H9 (cell line): ENCODE measurements around the gene KLRC2. TPM values are rescaled to one million over a fixed set of nuclear protein-coding genes. Genes with fewer than 3 reads are reported as not detected.

Experiments
- DNase-seq: peaks from one replicate; pipeline ENCODE4 v3.0.0-alpha.2; 2017
- H2AFZ ChIP-seq: one replicate; pipeline ENCODE4 v1.6.1; 2013; ENCODE audit warnings: mild to moderate bottlenecking, low read length, control low read depth, moderate library complexity
- H2AK5ac ChIP-seq: 2 replicates; pipeline ENCODE4 v1.6.1; 2013; ENCODE audit warnings: low read length, control low read depth, mixed read lengths; ENCODE audit not compliant: insufficient read length
- H2BK120ac ChIP-seq: one replicate; pipeline ENCODE4 v1.6.1; 2013; ENCODE audit warnings: low read depth, mild to moderate bottlenecking, low read length, control low read depth, inconsistent platforms; ENCODE audit not compliant: poor library complexity, severe bottlenecking
- H2BK12ac ChIP-seq: 2 replicates; pipeline ENCODE4 v1.6.1; 2013; ENCODE audit warnings: low read length, control low read depth, mixed read lengths, low read depth; ENCODE audit not compliant: insufficient read length
- H2BK15ac ChIP-seq: 2 replicates; pipeline ENCODE4 v1.6.1; 2013; ENCODE audit warnings: low read depth, low read length, control low read depth
- H2BK20ac ChIP-seq: one replicate; pipeline ENCODE4 v1.6.1; 2013; ENCODE audit warnings: low read depth, mild to moderate bottlenecking, low read length, control low read depth, inconsistent platforms; ENCODE audit not compliant: poor library complexity, severe bottlenecking
- H2BK5ac ChIP-seq: 2 replicates; pipeline ENCODE4 v1.6.1; 2013; ENCODE audit warnings: low read length, control low read depth, mixed read lengths; ENCODE audit not compliant: insufficient read length
- H3K14ac ChIP-seq: 2 replicates; pipeline ENCODE4 v1.6.1; 2013; ENCODE audit warnings: low read length, control low read depth; ENCODE audit not compliant: insufficient read depth
- H3K18ac ChIP-seq: 2 replicates; pipeline ENCODE4 v1.6.1; 2013; ENCODE audit warnings: low read depth, mild to moderate bottlenecking, mixed read lengths, low read length, control low read depth; ENCODE audit not compliant: insufficient read length
- H3K23ac ChIP-seq: 2 replicates; pipeline ENCODE4 v1.6.1; 2013; ENCODE audit warnings: low read length, control low read depth, mixed read lengths, low read depth; ENCODE audit not compliant: insufficient read length
- H3K23me2 ChIP-seq: 2 replicates; pipeline ENCODE4 v1.6.1; 2013; ENCODE audit warnings: low read depth, mild to moderate bottlenecking, mixed read lengths, low read length, control low read depth; ENCODE audit not compliant: insufficient read length, poor library complexity, severe bottlenecking
- H3K27ac ChIP-seq: 2 replicates; pipeline ENCODE4 v1.5.1; 2013; ENCODE audit warnings: low read length, control low read depth, mixed read lengths, low read depth; ENCODE audit not compliant: insufficient read length
- H3K27me3 ChIP-seq: 2 replicates; pipeline ENCODE4 v1.6.1; 2013; ENCODE audit warnings: low read length, control low read depth, inconsistent platforms; ENCODE audit not compliant: insufficient read depth
- H3K4ac ChIP-seq: 2 replicates; pipeline ENCODE4 v1.6.1; 2013; ENCODE audit warnings: low read depth, mild to moderate bottlenecking, control low read depth, inconsistent platforms, low read length, moderate library complexity
- H3K4me1 ChIP-seq: 2 replicates; pipeline ENCODE4 v1.6.1; 2013; ENCODE audit warnings: low read length, control low read depth, inconsistent platforms; ENCODE audit not compliant: insufficient read depth
- H3K4me2 ChIP-seq: 2 replicates; pipeline ENCODE4 v1.6.1; 2013; ENCODE audit warnings: low read length, control low read depth, mixed read lengths; ENCODE audit not compliant: insufficient read length, insufficient read depth
- H3K56ac ChIP-seq: 2 replicates; pipeline ENCODE4 v1.6.1; 2013; ENCODE audit warnings: low read depth, mild to moderate bottlenecking, mixed read lengths, low read length, control low read depth; ENCODE audit not compliant: insufficient read length
- H3K79me1 ChIP-seq: 2 replicates; pipeline ENCODE4 v1.6.1; 2013; ENCODE audit warnings: low read depth, mild to moderate bottlenecking, moderate library complexity, low read length, control low read depth, inconsistent platforms; ENCODE audit not compliant: insufficient read depth, poor library complexity, severe bottlenecking
- H3K79me2 ChIP-seq: 2 replicates; pipeline ENCODE4 v1.6.1; 2013; ENCODE audit warnings: low read length, control low read depth, inconsistent platforms; ENCODE audit not compliant: insufficient read depth
- H3K9ac ChIP-seq: 2 replicates; pipeline ENCODE4 v1.6.1; 2013; ENCODE audit warnings: low read length, control low read depth, mixed read lengths; ENCODE audit not compliant: insufficient read length; ENCODE audit errors: extremely low read depth
- H3K9me3 ChIP-seq: one replicate; pipeline ENCODE4 v1.6.1; 2013; ENCODE audit warnings: low read depth, low read length, inconsistent platforms; ENCODE audit not compliant: control insufficient read depth
- H3T11ph ChIP-seq: one replicate; pipeline ENCODE4 v1.6.1; 2013; ENCODE audit warnings: mild to moderate bottlenecking, low read length, control low read depth, inconsistent platforms
- H4K20me1 ChIP-seq: one replicate; pipeline ENCODE4 v1.6.1; 2013; ENCODE audit not compliant: control insufficient read depth, insufficient read length, insufficient read depth
- H4K5ac ChIP-seq: 2 replicates; pipeline ENCODE4 v1.6.1; 2013; ENCODE audit warnings: low read depth, mild to moderate bottlenecking, mixed read lengths, low read length, control low read depth; ENCODE audit not compliant: insufficient read length
- H4K8ac ChIP-seq: replicated peaks from 2 replicates; pipeline ENCODE4 v1.6.1; 2013; ENCODE audit warnings: low read length, control low read depth, mixed read lengths, low read depth; ENCODE audit not compliant: insufficient read length
- H4K91ac ChIP-seq: 2 replicates; pipeline ENCODE4 v1.6.1; 2013; ENCODE audit warnings: low read depth, mild to moderate bottlenecking, moderate library complexity, mixed read lengths, low read length, control low read depth; ENCODE audit not compliant: insufficient read length
- H3K27ac Mint-ChIP-seq, 3 experiments: 2 replicates in 2 of 3; 3 replicates in 1 of 3; pipeline ENCODE4 v1.8.0; 2020 to 2021; ENCODE audit warnings: mixed read lengths in 3 of 3, mild to moderate bottlenecking in 1 of 3, moderate library complexity in 1 of 3
- H3K27me3 Mint-ChIP-seq: 2 replicates; pipeline ENCODE4 v1.8.0; 2021; ENCODE audit warnings: low read depth, mild to moderate bottlenecking, moderate library complexity, mixed read lengths
- H3K36me3 Mint-ChIP-seq, 3 experiments: 2 replicates in 2 of 3; 3 replicates in 1 of 3; pipeline ENCODE4 v1.8.0; 2020 to 2021; ENCODE audit warnings: low read depth in 3 of 3, mixed read lengths in 3 of 3; ENCODE audit not compliant: insufficient read depth in 1 of 3
- H3K4me1 Mint-ChIP-seq, 2 experiments: 2 replicates each; pipeline ENCODE4 v1.8.0; 2020; ENCODE audit warnings: mixed read lengths in 2 of 2
- H3K4me3 Mint-ChIP-seq, 2 experiments: 2 replicates in 1 of 2; 3 replicates in 1 of 2; pipeline ENCODE4 v1.8.0; 2020 to 2021; ENCODE audit warnings: mild to moderate bottlenecking in 2 of 2, mixed read lengths in 2 of 2, moderate library complexity in 1 of 2
- H3K9me3 Mint-ChIP-seq, 2 experiments: 2 replicates in 1 of 2; 3 replicates in 1 of 2; pipeline ENCODE4 v1.8.0; 2020; ENCODE audit warnings: mild to moderate bottlenecking in 2 of 2, mixed read lengths in 2 of 2, moderate library complexity in 1 of 2
- CTCF ChIP-seq: fragments of 200-600 bp; sonication (generic); conservative IDR thresholded peaks from 3 replicates; pipeline ENCODE4 v1.8.0; 2021; ENCODE audit warnings: antibody characterized with exemption, mild to moderate bottlenecking
- WGBS: extraction: QIAGEN DNeasy Blood & Tissue Kit; methylation state at CpG from one replicate; pipeline ENCODE4 v1.1.7; 2013; ENCODE audit warnings: missing lambda C conversion rate, low lambda C conversion rate, mixed read lengths; ENCODE audit not compliant: insufficient read length; ENCODE audit errors: extremely low coverage; 5-methylcytosine and 5-hydroxymethylcytosine counted together
- total RNA-seq: library from RNA; stranded (reverse); gene quantifications from 2 replicates; pipeline ENCODE4 v1.2.1, GENCODE V29; 2021

Gene KLRC2
- total RNA-seq, 1 experiment from 2014 or later: not detected

- no peak overlapping the region for H3K4ac ChIP-seq
- no peak for TF ChIP-seq CTCF
- H4K20me1 ChIP-seq: no peaks in the 10 kb centered on the region
- Mint-ChIP-seq H3K27ac (no peak overlapping the region), H3K9me3 (peaks cover 1 to 4% of the 10 kb centered on the region in 2 experiments; a peak in 2 of 5 replicates), H3K36me3 (no peaks in the 10 kb centered on the region), H3K4me1 (no peaks in the 10 kb centered on the region), H3K4me3 (no peak overlapping the region), H3K27me3 (no peaks in the 10 kb centered on the region)
- H3K9me3 ChIP-seq: no peaks in the 10 kb centered on the region
- H4K91ac ChIP-seq: no peak overlapping the region
- H4K8ac ChIP-seq: no peak overlapping the region
- no peak overlapping the region for H3K9ac ChIP-seq
- H3T11ph ChIP-seq: no peak overlapping the region
- H3K79me2 ChIP-seq: no peaks in the 10 kb centered on the region
- H2AK5ac ChIP-seq: no peak overlapping the region
- no peak overlapping the region for H2BK20ac ChIP-seq
- DNase-seq: no peak
- no peak overlapping the region for H3K23ac ChIP-seq
- H3K4me2 ChIP-seq: no peak overlapping the region
- no peak overlapping the region for H2BK12ac ChIP-seq
- H2AFZ ChIP-seq: no peak overlapping the region
- no CpG with 5 or more reads among the region's 1 CpG for WGBS
- H3K4me1 ChIP-seq: no peaks in the 10 kb centered on the region
- no peak overlapping the region for H3K27ac ChIP-seq
- H3K56ac ChIP-seq: no peak overlapping the region
- H2BK120ac ChIP-seq: no peak overlapping the region
- H4K5ac ChIP-seq: no peak overlapping the region
- no peaks in the 10 kb centered on the region for H3K27me3 ChIP-seq
- no peak overlapping the region for H3K18ac ChIP-seq
- no peak overlapping the region for H3K14ac ChIP-seq
- no peaks in the 10 kb centered on the region for H3K23me2 ChIP-seq
- no peaks in the 10 kb centered on the region for H3K79me1 ChIP-seq
- H2BK5ac ChIP-seq: no peak overlapping the region
- no peak overlapping the region for H2BK15ac ChIP-seq
These were observed 49.0 kb downstream of the KLRC2 start for GRCh38 chr12:10386857-10387256.
